Measurements from ENCODE around the gene IL27RA. TPM values are rescaled to one million over a fixed set of nuclear protein-coding genes. Genes with fewer than 3 reads are reported as not detected.
A peak's percentile ranks its signal among the peaks of the same experiment; 100 is the strongest.

Gene IL27RA
- total RNA-seq, 1 donor from 2014 or later, result not detected

DNA sequence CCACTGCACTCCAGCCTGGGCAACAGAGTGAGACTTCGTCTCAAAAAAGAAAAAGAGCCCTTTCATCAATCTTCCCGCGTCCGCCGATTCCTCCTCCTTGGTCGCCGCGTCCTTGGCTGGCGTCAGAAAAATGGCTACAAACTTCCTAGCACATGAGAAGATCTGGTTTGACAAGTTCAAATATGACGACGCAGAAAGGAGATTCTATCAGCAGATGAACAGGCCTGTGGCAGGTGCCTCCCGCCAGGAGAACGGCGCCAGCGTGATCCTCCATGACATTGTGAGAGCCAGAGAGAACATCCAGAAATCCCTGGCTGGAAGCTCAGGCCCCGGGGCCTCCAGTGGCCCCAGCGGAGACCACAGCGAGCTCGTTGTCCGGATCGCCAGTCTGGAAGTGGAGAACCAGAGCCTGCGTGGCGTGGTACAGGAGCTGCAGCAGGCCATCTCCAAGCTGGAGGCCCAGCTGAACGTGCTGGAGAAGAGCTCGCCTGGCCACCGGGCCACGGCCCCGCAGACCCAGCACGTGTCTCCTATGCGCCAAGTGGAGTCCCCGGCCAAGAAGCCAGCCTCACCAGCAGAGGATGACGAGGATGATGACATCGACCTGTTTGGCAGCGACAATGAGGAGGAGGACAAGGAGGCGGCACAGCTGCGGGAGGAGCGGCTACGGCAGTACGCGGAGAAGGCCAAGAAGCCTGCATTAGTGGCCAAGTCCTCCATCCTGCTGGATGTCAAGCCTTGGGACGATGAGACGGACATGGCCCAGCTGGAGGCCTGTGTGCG lies 38.9 kb downstream of the IL27RA start:
- DNase-seq, result no peak
- no peak for TF ChIP-seq CTCF (IDR thresholded peaks at IDR 0.05; ENCODE audit: partially characterized antibody, unreplicated experiment)
- Mint-ChIP-seq H3K27ac (ENCODE audit: unreplicated experiment) (no peak overlapping the region), H3K4me1 (ENCODE audit: low read depth, unreplicated experiment) (no peaks in the 10 kb centered on the region), H3K4me3 (ENCODE audit: unreplicated experiment) (no peak overlapping the region), H3K9me3 (ENCODE audit: unreplicated experiment) (peaks cover 3% of the 10 kb centered on the region), H3K36me3 (ENCODE audit: unreplicated experiment) (no peaks in the 10 kb centered on the region), H3K27me3 (ENCODE audit: unreplicated experiment) (peaks cover 12% of the 10 kb centered on the region)

DNA sequence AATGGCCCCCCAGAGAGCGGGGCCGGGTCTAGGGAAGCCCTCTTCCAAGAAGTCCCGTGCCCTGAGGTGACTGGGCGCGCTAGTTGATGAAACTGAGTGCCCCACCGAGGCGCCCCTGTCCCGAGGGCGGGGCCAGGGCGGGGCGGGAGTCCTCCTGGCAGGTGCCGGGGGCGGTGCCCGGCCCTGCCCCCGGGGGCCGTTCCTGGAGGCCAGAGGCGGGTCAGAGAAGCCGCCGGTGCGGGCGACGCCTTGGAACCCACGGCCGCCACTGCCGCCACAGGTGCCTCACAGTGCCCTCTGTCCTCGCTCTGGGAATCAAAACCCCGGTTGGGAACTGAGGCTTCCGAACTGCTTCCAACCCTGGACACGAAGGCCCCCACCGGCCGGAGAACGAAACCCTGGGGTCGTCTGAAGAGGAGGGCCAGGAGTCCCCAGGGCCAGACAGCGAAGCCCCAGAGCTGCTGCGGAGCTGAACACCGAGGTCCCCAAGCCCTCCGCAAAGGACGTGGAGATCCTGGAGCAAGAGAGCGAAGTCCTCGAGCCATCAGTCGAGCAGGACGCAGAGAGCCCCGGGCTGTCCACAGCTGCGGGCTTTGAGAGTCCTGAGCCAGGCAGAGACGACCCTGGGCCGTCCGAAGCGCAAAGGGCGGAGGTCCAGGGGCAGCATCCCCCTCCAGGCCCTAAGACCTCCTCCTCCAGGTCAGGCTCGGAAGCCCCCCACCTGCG lies 41.1 kb downstream of the IL27RA start, which contains the start of gene MISP3:
Gene MISP3 (plus strand): TSS at position 252 of the 726 bp plus-strand sequence. CDS start 524 bp downstream, outside the sequence.
- Mint-ChIP-seq H3K4me1 (ENCODE audit: low read depth, unreplicated experiment) (no peaks in the 10 kb centered on the region), H3K9me3 (ENCODE audit: unreplicated experiment) (peaks cover 3% of the 10 kb centered on the region), H3K4me3 (ENCODE audit: unreplicated experiment) (peak within 1 kb of the TSS; percentile 97), H3K27me3 (ENCODE audit: unreplicated experiment) (peaks cover 12% of the 10 kb centered on the region), H3K36me3 (ENCODE audit: unreplicated experiment) (no peaks in the 10 kb centered on the region), H3K27ac (ENCODE audit: unreplicated experiment) (peak within 1 kb of the TSS; percentile 28)
- TF ChIP-seq CTCF (IDR thresholded peaks at IDR 0.05; ENCODE audit: partially characterized antibody, unreplicated experiment), result no peak
- peak; percentile 62 for DNase-seq

DNA sequence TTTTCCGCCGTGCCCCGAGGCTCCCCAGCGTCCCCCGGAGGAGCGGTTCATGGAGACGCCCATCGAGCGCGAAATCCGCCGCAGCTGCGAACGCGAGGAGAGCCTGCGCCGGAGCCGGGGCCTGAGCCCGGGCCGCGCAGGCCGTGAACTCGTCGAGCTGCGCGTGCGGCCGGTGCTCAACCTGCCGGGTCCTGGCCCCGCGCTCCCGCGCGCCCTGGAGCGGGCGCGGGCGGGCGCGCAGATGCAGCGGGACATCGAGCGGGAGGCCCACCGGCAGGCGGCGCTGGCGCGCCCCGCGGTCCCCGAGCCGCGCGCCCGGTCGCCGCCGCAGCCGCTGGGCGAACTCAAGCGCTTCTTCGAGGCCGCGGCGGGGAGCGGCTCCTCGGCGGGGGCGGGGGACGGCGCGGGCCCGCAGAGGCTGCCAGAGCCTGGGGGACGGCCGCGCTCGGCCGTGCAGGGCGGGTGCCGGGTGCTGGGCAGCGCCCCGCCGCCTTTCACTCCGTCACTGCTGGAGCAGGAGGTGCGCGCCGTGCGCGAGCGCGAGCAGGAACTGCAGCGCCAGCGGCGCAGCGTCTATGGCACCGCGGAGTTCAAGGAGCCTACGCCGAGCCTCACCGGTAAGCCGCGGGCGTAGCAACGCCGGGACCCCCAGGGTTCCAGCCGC lies 41.8 kb downstream of the IL27RA start:
- Mint-ChIP-seq H3K4me1 (ENCODE audit: low read depth, unreplicated experiment) (no peaks in the 10 kb centered on the region), H3K9me3 (ENCODE audit: unreplicated experiment) (peaks cover 3% of the 10 kb centered on the region), H3K36me3 (ENCODE audit: unreplicated experiment) (no peaks in the 10 kb centered on the region), H3K4me3 (ENCODE audit: unreplicated experiment) (peak overlapping the region; percentile 97), H3K27ac (ENCODE audit: unreplicated experiment) (no peak overlapping the region), H3K27me3 (ENCODE audit: unreplicated experiment) (peaks cover 12% of the 10 kb centered on the region)
- peak; percentile 35 for TF ChIP-seq CTCF (IDR thresholded peaks at IDR 0.05; ENCODE audit: partially characterized antibody, unreplicated experiment)
- peak; percentile 81 for DNase-seq

DNA sequence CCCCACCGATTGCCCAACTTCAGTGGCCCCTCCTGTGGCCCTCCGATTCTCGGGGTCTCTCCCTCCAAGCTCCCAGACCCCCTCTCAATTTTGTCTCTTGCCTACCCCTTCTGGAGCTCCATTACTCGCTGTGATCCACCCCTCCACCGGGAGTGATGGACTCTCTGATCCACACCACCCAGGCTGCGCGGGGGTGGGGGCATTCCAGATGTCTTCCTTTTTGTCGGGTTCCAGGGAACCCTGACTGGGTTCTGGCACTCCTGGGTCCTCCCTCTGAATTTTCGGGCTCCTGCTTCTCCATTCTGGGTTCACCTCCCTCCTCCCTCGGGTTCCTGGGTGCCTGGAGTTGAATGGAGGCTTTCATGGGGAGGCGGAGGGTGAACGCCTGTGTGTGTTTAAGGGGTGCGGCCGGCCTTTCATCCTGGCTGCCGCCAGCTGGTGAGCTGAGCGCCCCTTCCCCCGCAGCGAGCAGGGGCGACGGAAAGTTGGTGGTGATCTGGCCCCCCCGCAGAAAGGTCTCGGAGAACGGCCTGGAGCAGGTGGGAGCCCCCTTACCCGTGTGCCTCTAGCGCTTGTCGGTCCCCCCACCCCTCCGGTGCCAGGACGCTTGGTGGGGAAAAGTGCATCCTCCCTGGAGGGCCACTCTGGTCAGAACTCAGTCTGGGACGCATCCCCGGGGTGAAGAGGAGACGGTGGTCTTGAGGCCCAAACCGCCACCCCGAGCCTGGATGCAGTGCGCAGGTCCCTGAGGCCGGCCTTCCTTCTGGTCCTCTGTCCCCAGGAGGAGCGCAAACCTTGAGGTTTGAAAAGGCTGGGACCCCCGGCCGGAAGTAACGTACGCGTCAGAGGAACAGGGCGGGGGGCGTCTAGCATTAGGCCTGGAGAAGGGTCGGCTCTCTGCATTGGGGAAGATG lies 42.6 kb downstream of the IL27RA start:
- Mint-ChIP-seq H3K4me1 (ENCODE audit: low read depth, unreplicated experiment) (no peaks in the 10 kb centered on the region), H3K27ac (ENCODE audit: unreplicated experiment) (peak overlapping the region; percentile 75), H3K4me3 (ENCODE audit: unreplicated experiment) (peak overlapping the region; percentile 97), H3K9me3 (ENCODE audit: unreplicated experiment) (peaks cover 3% of the 10 kb centered on the region), H3K27me3 (ENCODE audit: unreplicated experiment) (peaks cover 12% of the 10 kb centered on the region), H3K36me3 (ENCODE audit: unreplicated experiment) (no peaks in the 10 kb centered on the region)
- TF ChIP-seq CTCF (IDR thresholded peaks at IDR 0.05; ENCODE audit: partially characterized antibody, unreplicated experiment), result no peak
- peak; percentile 50 for DNase-seq
